Liver (tissue), 3 donors: ENCODE data around the gene SPAG16.

Experiments
- CTCF ChIP-seq: fragments of 150-350 bp; IDR thresholded peaks from 2 replicates; pipeline ENCODE4 v1.5.1; 2017; ENCODE audit warnings: improper control_type of control experiment, low read depth, low read length; ENCODE audit not compliant: missing input control
- GABPA ChIP-seq, 2 donors: IDR thresholded peaks in 1 of 2; conservative IDR thresholded peaks in 1 of 2; 2 replicates each; pipeline ENCODE4 v1.6.1; 2016; ENCODE audit warnings: antibody characterized with exemption in 2 of 2, mild to moderate bottlenecking in 1 of 2, moderate library complexity in 1 of 2
- HNF4G ChIP-seq: IDR thresholded peaks from 2 replicates; pipeline ENCODE4 v1.6.1; 2016; ENCODE audit warnings: antibody characterized with exemption
- JUND ChIP-seq, 2 donors: IDR thresholded peaks; 2 replicates each; pipeline ENCODE4 v1.6.1; 2016; ENCODE audit warnings: antibody characterized with exemption in 2 of 2
- YY1 ChIP-seq: IDR thresholded peaks from 2 replicates; pipeline ENCODE4 v1.6.1; 2016; ENCODE audit warnings: antibody characterized with exemption, mild to moderate bottlenecking
- TF ChIP-seq, protein P1 (sequence below): IDR thresholded peaks from 2 replicates; pipeline ENCODE4 v1.6.1; 2016; ENCODE audit warnings: antibody characterized with exemption, mild to moderate bottlenecking
- TF ChIP-seq, protein P2 (sequence below): IDR thresholded peaks from 2 replicates; pipeline ENCODE4 v1.6.1; 2016; ENCODE audit warnings: antibody characterized with exemption
- donor health status: healthy.
- donor health status: healthy.

DNA sequence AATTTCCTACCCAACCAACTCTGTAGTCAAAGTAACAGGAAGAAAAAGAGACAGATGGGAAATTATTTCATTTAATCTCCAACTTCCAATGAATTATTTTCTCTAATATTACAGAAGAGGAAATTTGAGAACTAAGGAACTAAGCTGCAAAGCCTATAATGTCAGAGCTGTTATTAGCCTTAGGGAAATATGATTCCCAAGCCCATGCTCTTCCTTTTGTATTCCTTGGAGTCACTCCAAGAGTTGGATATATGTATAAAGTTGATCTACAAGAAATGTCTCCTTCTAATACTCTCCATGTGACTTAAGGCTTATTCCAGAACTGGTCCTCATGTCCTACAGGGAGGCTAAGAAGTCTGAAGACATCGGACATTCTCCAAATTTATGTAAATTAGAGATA is 1095.0 kb downstream of the SPAG16 start:
- TF ChIP-seq, protein P1, sequence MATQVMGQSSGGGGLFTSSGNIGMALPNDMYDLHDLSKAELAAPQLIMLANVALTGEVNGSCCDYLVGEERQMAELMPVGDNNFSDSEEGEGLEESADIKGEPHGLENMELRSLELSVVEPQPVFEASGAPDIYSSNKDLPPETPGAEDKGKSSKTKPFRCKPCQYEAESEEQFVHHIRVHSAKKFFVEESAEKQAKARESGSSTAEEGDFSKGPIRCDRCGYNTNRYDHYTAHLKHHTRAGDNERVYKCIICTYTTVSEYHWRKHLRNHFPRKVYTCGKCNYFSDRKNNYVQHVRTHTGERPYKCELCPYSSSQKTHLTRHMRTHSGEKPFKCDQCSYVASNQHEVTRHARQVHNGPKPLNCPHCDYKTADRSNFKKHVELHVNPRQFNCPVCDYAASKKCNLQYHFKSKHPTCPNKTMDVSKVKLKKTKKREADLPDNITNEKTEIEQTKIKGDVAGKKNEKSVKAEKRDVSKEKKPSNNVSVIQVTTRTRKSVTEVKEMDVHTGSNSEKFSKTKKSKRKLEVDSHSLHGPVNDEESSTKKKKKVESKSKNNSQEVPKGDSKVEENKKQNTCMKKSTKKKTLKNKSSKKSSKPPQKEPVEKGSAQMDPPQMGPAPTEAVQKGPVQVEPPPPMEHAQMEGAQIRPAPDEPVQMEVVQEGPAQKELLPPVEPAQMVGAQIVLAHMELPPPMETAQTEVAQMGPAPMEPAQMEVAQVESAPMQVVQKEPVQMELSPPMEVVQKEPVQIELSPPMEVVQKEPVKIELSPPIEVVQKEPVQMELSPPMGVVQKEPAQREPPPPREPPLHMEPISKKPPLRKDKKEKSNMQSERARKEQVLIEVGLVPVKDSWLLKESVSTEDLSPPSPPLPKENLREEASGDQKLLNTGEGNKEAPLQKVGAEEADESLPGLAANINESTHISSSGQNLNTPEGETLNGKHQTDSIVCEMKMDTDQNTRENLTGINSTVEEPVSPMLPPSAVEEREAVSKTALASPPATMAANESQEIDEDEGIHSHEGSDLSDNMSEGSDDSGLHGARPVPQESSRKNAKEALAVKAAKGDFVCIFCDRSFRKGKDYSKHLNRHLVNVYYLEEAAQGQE, result no peak
- TF ChIP-seq CTCF (no peak), GABPA (IDR thresholded peaks at IDR 0.05 in 1 of 2, conservative IDR thresholded peaks at IDR 0.05 in 1 of 2) (no peak), HNF4G (no peak), YY1 (no peak), JUND (IDR thresholded peaks at IDR 0.05) (no peak)
- TF ChIP-seq, protein P2, sequence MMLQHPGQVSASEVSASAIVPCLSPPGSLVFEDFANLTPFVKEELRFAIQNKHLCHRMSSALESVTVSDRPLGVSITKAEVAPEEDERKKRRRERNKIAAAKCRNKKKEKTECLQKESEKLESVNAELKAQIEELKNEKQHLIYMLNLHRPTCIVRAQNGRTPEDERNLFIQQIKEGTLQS, result no peak
